ENCODE measurements around the gene NR3C2.

Gene NR3C2

DNA sequence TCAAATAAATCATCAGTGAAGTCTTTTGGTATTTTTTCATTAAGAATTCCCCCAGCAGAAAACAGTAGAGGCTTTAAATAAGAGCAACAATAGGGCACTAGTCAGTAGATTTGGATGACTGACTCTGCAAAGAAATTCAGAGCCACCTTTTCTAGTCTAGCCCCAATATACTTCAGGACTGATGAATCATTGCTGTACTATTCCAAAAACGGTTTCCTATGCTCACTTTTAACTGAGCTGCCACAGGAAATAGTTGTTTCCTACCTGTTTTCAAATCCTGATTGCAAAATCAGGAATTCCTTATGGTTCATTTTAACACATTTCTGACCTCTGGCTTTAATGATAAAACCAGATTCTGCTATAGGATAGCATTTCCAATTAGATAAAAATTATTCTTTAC, 171.6 kb downstream of the NR3C2 start:
- TF ChIP-seq SNAI2 (CRISPR knock-in tag; IDR thresholded peaks at IDR 0.05) (no peak), TSHZ2 (CRISPR knock-in tag; IDR thresholded peaks at IDR 0.05) (no peak), OSR1 (CRISPR knock-in tag; IDR thresholded peaks at IDR 0.05) (no peak), BACH2 (CRISPR knock-in tag; IDR thresholded peaks at IDR 0.05; ENCODE audit: borderline replicate concordance) (no peak), TCF4 (CRISPR knock-in tag; IDR thresholded peaks at IDR 0.05; ENCODE audit: borderline replicate concordance) (no peak), ZFP3 (CRISPR knock-in tag; IDR thresholded peaks at IDR 0.05) (no peak), TOX (CRISPR knock-in tag; IDR thresholded peaks at IDR 0.05; ENCODE audit: borderline replicate concordance) (no peak), CSDC2 (CRISPR knock-in tag; IDR thresholded peaks at IDR 0.05) (no peak), ISL1 (CRISPR knock-in tag; IDR thresholded peaks at IDR 0.05) (no peak), CSRNP3 (CRISPR knock-in tag; IDR thresholded peaks at IDR 0.05) (no peak), RARB (CRISPR knock-in tag; IDR thresholded peaks at IDR 0.05) (no peak), ZC3H10 (CRISPR knock-in tag; IDR thresholded peaks at IDR 0.05) (no peak)
- TF ChIP-seq, protein P1, sequence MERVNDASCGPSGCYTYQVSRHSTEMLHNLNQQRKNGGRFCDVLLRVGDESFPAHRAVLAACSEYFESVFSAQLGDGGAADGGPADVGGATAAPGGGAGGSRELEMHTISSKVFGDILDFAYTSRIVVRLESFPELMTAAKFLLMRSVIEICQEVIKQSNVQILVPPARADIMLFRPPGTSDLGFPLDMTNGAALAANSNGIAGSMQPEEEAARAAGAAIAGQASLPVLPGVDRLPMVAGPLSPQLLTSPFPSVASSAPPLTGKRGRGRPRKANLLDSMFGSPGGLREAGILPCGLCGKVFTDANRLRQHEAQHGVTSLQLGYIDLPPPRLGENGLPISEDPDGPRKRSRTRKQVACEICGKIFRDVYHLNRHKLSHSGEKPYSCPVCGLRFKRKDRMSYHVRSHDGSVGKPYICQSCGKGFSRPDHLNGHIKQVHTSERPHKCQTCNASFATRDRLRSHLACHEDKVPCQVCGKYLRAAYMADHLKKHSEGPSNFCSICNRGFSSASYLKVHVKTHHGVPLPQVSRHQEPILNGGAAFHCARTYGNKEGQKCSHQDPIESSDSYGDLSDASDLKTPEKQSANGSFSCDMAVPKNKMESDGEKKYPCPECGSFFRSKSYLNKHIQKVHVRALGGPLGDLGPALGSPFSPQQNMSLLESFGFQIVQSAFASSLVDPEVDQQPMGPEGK (CRISPR knock-in tag; IDR thresholded peaks at IDR 0.05; ENCODE audit: borderline replicate concordance): no peak
- no peak for ATAC-seq

GRCh38 chr4:148268835-148269234, 173.4 kb downstream of the NR3C2 start:
- TF ChIP-seq GLIS3 (CRISPR knock-in tag; IDR thresholded peaks at IDR 0.05): no peak
- TF ChIP-seq ZFP3 (CRISPR knock-in tag; IDR thresholded peaks at IDR 0.05): no peak
- TF ChIP-seq TSHZ2 (CRISPR knock-in tag; IDR thresholded peaks at IDR 0.05): no peak
- TF ChIP-seq CSDC2 (CRISPR knock-in tag; IDR thresholded peaks at IDR 0.05): no peak
- no peak for TF ChIP-seq PPARA (CRISPR knock-in tag; IDR thresholded peaks at IDR 0.05; ENCODE audit: borderline replicate concordance)
- no peak for TF ChIP-seq BACH2 (CRISPR knock-in tag; IDR thresholded peaks at IDR 0.05; ENCODE audit: borderline replicate concordance)
- no peak for TF ChIP-seq ZNF565 (CRISPR knock-in tag; conservative IDR thresholded peaks at IDR 0.05; ENCODE audit: low read depth)
- TF ChIP-seq RARB (CRISPR knock-in tag; IDR thresholded peaks at IDR 0.05): no peak
- no peak for TF ChIP-seq TOX (CRISPR knock-in tag; IDR thresholded peaks at IDR 0.05; ENCODE audit: borderline replicate concordance)
- no peak for TF ChIP-seq OSR1 (CRISPR knock-in tag; IDR thresholded peaks at IDR 0.05)
- no peak for ATAC-seq

DNA sequence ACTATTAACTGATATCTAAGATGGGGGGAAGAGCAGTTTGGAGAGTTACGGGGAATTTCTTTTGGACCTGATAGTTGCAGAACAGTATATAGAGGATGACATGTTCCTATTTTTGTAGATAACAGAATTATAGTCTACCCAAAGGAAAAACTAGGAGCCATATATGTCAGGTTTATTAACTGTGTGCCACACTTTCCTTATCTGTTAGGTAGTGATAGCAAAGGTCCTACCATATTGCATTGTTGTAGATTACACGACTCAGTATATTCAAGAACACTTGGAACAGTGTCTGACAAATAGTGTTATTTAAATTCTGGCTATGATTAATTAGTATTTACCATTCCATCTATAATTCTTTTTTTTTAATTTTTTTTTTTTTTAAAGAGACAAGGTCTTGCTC, 175.3 kb downstream of the NR3C2 start:
- no peak for TF ChIP-seq BACH2 (CRISPR knock-in tag; IDR thresholded peaks at IDR 0.05; ENCODE audit: borderline replicate concordance)
- no peak for TF ChIP-seq ESRRG (CRISPR knock-in tag; IDR thresholded peaks at IDR 0.05)
- TF ChIP-seq PPARA (CRISPR knock-in tag; IDR thresholded peaks at IDR 0.05; ENCODE audit: borderline replicate concordance): no peak
- TF ChIP-seq, protein P1 (CRISPR knock-in tag; IDR thresholded peaks at IDR 0.05; ENCODE audit: borderline replicate concordance): no peak
- TF ChIP-seq TSHZ2 (CRISPR knock-in tag; IDR thresholded peaks at IDR 0.05): no peak
- TF ChIP-seq CSDC2 (CRISPR knock-in tag; IDR thresholded peaks at IDR 0.05): no peak
- no peak for TF ChIP-seq ISL1 (CRISPR knock-in tag; IDR thresholded peaks at IDR 0.05)
- TF ChIP-seq ZNF565 (CRISPR knock-in tag; conservative IDR thresholded peaks at IDR 0.05; ENCODE audit: low read depth): no peak
- TF ChIP-seq POU6F1 (CRISPR knock-in tag; IDR thresholded peaks at IDR 0.05; ENCODE audit: borderline replicate concordance, low read depth): no peak
- TF ChIP-seq ZFP3 (CRISPR knock-in tag; IDR thresholded peaks at IDR 0.05): no peak
- no peak for TF ChIP-seq ZC3H10 (CRISPR knock-in tag; IDR thresholded peaks at IDR 0.05)
- TF ChIP-seq RARB (CRISPR knock-in tag; IDR thresholded peaks at IDR 0.05): no peak
- TF ChIP-seq TCF4 (CRISPR knock-in tag; IDR thresholded peaks at IDR 0.05; ENCODE audit: borderline replicate concordance): no peak
- TF ChIP-seq ZFP30 (CRISPR knock-in tag; IDR thresholded peaks at IDR 0.05): no peak
- TF ChIP-seq SNAI2 (CRISPR knock-in tag; IDR thresholded peaks at IDR 0.05): no peak
- ATAC-seq: no peak
